Endothelial cell of umbilical vein (primary cell): Measurements from ENCODE around the gene RAB8B. TPM values are rescaled to one million over a fixed set of nuclear protein-coding genes. Genes with fewer than 3 reads are reported as not detected.
A peak's percentile ranks its signal among the peaks of the same experiment; 100 is the strongest.

Experiments
- BruUV-seq: library from RNA; stranded (reverse); fragments of 400-500 nt; replicated peaks from 2 replicates; lab custom pipeline; 2021; lab: Mats Ljungman, UMichigan
- CTCF ChIA-PET: fragments of 300-600, 350-600 bp; sonication (Branson Sonifier 250); formaldehyde crosslinking; loops from one replicate; lab custom pipeline; 2021; ENCODE audit warnings: antibody characterized with exemption, inconsistent platforms; lab: Charles Lee
- POLR2A ChIA-PET: fragments of 300-600, 350-600 bp; sonication (Branson Sonifier 250); formaldehyde crosslinking; loops from one replicate; lab custom pipeline; 2021; ENCODE audit warnings: antibody characterized with exemption, inconsistent platforms; lab: Charles Lee
- DNase-seq: peaks from one replicate; pipeline ENCODE4 v3.0.0-alpha.2; 2011; ENCODE audit warnings: low read depth, low spot score
- FAIRE-seq: peaks from 2 replicates; lab custom pipeline; 2011; peaks lifted over from hg19 to GRCh38; lab: Jason Lieb, UNC
- H2AFZ ChIP-seq: 2 replicates; pipeline ENCODE4 v1.6.0; 2012; ENCODE audit warnings: low read depth, low read length, control low read depth, inconsistent platforms
- H3K27ac ChIP-seq: 2 replicates; pipeline ENCODE4 v1.5.1; 2011; ENCODE audit warnings: low read depth, mild to moderate bottlenecking, control low read depth, low read length, moderate library complexity; ENCODE audit not compliant: insufficient read depth
- H3K27me3 ChIP-seq, 2 experiments: 2 replicates each; pipeline versions ENCODE4 v1.6.0 to v1.6.1; 2011; ENCODE audit warnings: low read length in 2 of 2, mixed read lengths in 1 of 2; ENCODE audit not compliant: control insufficient read depth in 2 of 2, insufficient read depth in 2 of 2
- H3K36me3 ChIP-seq, 2 experiments: 2 replicates in 1 of 2; 3 replicates in 1 of 2; pipeline ENCODE4 v1.5.1; 2011; ENCODE audit warnings: low read length in 2 of 2, mild to moderate bottlenecking in 1 of 2, moderate library complexity in 1 of 2; ENCODE audit not compliant: control insufficient read depth in 2 of 2, insufficient read depth in 2 of 2; ENCODE audit errors: extremely low read depth in 1 of 2
- H3K4me1 ChIP-seq: 3 replicates; pipeline ENCODE4 v1.5.1; 2011; ENCODE audit warnings: mild to moderate bottlenecking, low read length; ENCODE audit not compliant: control insufficient read depth, insufficient read depth; ENCODE audit errors: extremely low read depth
- H3K4me2 ChIP-seq: 2 replicates; pipeline ENCODE4 v1.6.1; 2011; ENCODE audit warnings: low read length, control low read depth, mixed read lengths; ENCODE audit not compliant: insufficient read depth
- H3K4me3 ChIP-seq, 3 experiments: fragments of 200-600 bp in 1 of 3; sonication (generic), shearing (Covaris generic) in 1 of 3; replicated peaks in 1 of 3; 2 replicates each; pipeline ENCODE4 v1.5.1; 2011 to 2016; ENCODE audit warnings: control low read depth in 3 of 3, low read length in 3 of 3, mild to moderate bottlenecking in 2 of 3, inconsistent platforms in 1 of 3, low read depth in 1 of 3, moderate library complexity in 1 of 3; ENCODE audit not compliant: insufficient read depth in 1 of 3
- H3K79me2 ChIP-seq: 2 replicates; pipeline ENCODE4 v1.6.0; 2012; ENCODE audit warnings: low read length, inconsistent platforms; ENCODE audit not compliant: control insufficient read depth, insufficient read depth
- H3K9ac ChIP-seq: replicated peaks from 2 replicates; pipeline ENCODE3; 2011; ENCODE audit warnings: low read length, control low read depth; ENCODE audit not compliant: insufficient read depth; ENCODE audit errors: extremely low read depth
- H3K9me1 ChIP-seq: replicated peaks from 3 replicates; pipeline ENCODE4 v1.6.0; 2011; ENCODE audit warnings: mild to moderate bottlenecking, low read length; ENCODE audit not compliant: control insufficient read depth, insufficient read depth; ENCODE audit errors: extremely low read depth
- H3K9me3 ChIP-seq: replicated peaks from 2 replicates; pipeline ENCODE4 v1.5.1; 2012; ENCODE audit warnings: low read length, inconsistent platforms; ENCODE audit not compliant: control insufficient read depth, insufficient read depth
- H4K20me1 ChIP-seq: replicated peaks from 2 replicates; pipeline ENCODE3; 2011; ENCODE audit warnings: mild to moderate bottlenecking, low read length; ENCODE audit not compliant: control insufficient read depth, insufficient read depth; ENCODE audit errors: extremely low read depth
- EZH2 ChIP-seq: IDR thresholded peaks from 2 replicates; pipeline ENCODE4 v1.6.1; 2012; ENCODE audit warnings: borderline replicate concordance, low read depth, mild to moderate bottlenecking, moderate library complexity, low read length, inconsistent platforms; ENCODE audit not compliant: severe bottlenecking
- FOS ChIP-seq: IDR thresholded peaks from 2 replicates; pipeline ENCODE4 v1.6.1; 2011; ENCODE audit warnings: mild to moderate bottlenecking, low read length, moderate library complexity, borderline replicate concordance; ENCODE audit not compliant: insufficient read depth
- GATA2 ChIP-seq: IDR thresholded peaks from 2 replicates; pipeline ENCODE4 v1.7.0; 2011; ENCODE audit warnings: low read depth, mild to moderate bottlenecking, moderate library complexity, mixed read lengths, low read length; ENCODE audit not compliant: insufficient read length, insufficient read depth
- JUN ChIP-seq: IDR thresholded peaks from 2 replicates; pipeline ENCODE4 v1.6.1; 2011; ENCODE audit warnings: borderline replicate concordance, low read depth; ENCODE audit not compliant: insufficient read length, insufficient read depth
- MYC ChIP-seq: IDR thresholded peaks from one replicate; pipeline ENCODE4 v1.6.1; 2011; ENCODE audit warnings: mild to moderate bottlenecking, low read depth, low read length
- POLR2A ChIP-seq: IDR thresholded peaks from 2 replicates; pipeline ENCODE4 v1.6.1; 2012; ENCODE audit warnings: low read depth, mild to moderate bottlenecking, control low read depth, low read length
- POLR2AphosphoS5 ChIP-seq: IDR thresholded peaks from 2 replicates; pipeline ENCODE4 v1.6.1; 2012; ENCODE audit warnings: low read depth, mild to moderate bottlenecking, control low read depth, low read length, moderate library complexity; ENCODE audit not compliant: insufficient read depth
- dilution Hi-C: fragments of 300-500 bp; cut with MboI; formaldehyde crosslinking; loops from one replicate; pipeline ENCODE4 v1.15.0; 2019; ENCODE audit warnings: low sequenced_read_pairs; ENCODE audit not compliant: extremely low pct_ligation_motif_present
- intact Hi-C: fragments of 100-400 bp; cut with micrococcal nuclease; formaldehyde crosslinking; loops from one replicate; pipeline ENCODE4 v1.10.0; 2022
- polyA plus RNA-seq, 4 experiments: library from polyadenylated mRNA; depleted of rRNA in 3 of 4; stranded (reverse) in 3 of 4; unstranded in 1 of 4; fragments of >200 nt; gene quantifications; 2 replicates each; pipeline versions ENCODE4 v1.2.1 to v1.2.3, GENCODE V29; 2011 to 2012; ENCODE audit warnings: missing spikeins in 1 of 4
- total RNA-seq: library from RNA; stranded (reverse); gene quantifications from 2 replicates; pipeline ENCODE4 v1.2.3, GENCODE V29; 2021
- TF ChIP-seq, protein P1 (sequence below), 2 donors: IDR thresholded peaks; 1 replicate in 1 of 2; 2 replicates in 1 of 2; pipeline ENCODE4 v1.5.1; 2011; ENCODE audit warnings: low read length in 2 of 2, mild to moderate bottlenecking in 2 of 2, moderate library complexity in 2 of 2, control low read depth in 1 of 2, inconsistent platforms in 1 of 2, low read depth in 1 of 2; ENCODE audit not compliant: insufficient read depth in 1 of 2; ENCODE audit errors: extremely low read depth in 1 of 2
- TF ChIP-seq, protein P2 (sequence below): IDR thresholded peaks from 2 replicates; pipeline ENCODE4 v1.6.1; 2011; ENCODE audit not compliant: insufficient read depth, insufficient read length

Gene RAB8B
- total and polyA plus RNA-seq, 2 donors (not counting 3 experiments of a cell fraction or from before 2014, with no cell fraction given), result 10.4 to 52.5 TPM

DNA sequence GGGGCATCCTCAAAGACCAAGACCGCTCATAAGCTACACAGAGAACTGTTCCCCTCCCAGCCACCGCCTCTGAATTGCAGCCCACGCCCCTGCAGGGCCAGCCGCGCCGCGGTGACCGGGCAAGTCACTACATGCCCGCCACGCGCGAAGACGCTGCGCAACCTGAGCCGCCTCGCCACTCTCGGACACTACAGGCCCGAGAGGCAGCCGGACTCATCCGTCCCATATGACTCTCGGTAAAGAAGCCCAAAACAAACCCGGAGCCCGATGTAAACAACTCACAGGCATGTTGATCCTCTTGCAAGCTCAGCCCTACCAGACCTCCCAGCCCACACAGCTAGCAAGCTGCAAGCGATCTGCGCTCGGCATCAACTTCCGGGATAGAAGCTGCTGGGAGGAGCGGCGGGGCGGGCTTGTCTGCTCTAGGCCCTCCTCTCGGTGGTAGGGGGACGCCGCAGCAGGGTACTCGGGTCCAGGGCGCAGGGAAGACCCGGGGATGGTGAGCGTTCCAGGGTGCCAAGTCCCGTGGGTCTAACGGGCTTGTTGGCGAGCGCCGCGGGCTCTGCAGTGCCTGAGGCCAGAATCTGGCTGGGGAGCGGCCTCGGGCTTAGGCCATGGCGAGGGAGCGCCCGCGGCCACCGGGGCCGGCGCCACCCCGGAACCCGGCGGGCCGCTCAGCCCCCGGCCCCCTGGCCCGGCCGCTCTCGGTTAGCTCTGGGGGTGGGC, 32.1 kb upstream of the RAB8B start, which contains the start of gene RPS27L:
RPS27L (minus strand) TSS at position 360 of the 726 bp plus-strand sequence; CDS start at position 288, 72 bp downstream.
- peak within 1 kb of the TSS; percentile 71 for H3K27ac ChIP-seq
- TF ChIP-seq, protein P1, sequence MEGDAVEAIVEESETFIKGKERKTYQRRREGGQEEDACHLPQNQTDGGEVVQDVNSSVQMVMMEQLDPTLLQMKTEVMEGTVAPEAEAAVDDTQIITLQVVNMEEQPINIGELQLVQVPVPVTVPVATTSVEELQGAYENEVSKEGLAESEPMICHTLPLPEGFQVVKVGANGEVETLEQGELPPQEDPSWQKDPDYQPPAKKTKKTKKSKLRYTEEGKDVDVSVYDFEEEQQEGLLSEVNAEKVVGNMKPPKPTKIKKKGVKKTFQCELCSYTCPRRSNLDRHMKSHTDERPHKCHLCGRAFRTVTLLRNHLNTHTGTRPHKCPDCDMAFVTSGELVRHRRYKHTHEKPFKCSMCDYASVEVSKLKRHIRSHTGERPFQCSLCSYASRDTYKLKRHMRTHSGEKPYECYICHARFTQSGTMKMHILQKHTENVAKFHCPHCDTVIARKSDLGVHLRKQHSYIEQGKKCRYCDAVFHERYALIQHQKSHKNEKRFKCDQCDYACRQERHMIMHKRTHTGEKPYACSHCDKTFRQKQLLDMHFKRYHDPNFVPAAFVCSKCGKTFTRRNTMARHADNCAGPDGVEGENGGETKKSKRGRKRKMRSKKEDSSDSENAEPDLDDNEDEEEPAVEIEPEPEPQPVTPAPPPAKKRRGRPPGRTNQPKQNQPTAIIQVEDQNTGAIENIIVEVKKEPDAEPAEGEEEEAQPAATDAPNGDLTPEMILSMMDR (IDR thresholded peaks at IDR 0.05; ENCODE audit: extremely low read depth in 1 of 2, insufficient read depth in 1 of 2, low read depth in 1 of 2, low read length in 2 of 2), result no peak
- no peak for TF ChIP-seq FOS
- TF ChIP-seq, protein P2, sequence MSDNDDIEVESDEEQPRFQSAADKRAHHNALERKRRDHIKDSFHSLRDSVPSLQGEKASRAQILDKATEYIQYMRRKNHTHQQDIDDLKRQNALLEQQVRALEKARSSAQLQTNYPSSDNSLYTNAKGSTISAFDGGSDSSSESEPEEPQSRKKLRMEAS, result peak; percentile 22
- TF ChIP-seq JUN, result no peak
- no peak for TF ChIP-seq EZH2
- peak; percentile 99 for TF ChIP-seq POLR2A
- peak; percentile 98 for TF ChIP-seq POLR2AphosphoS5
- TF ChIP-seq MYC, result peak; percentile 73
- TF ChIP-seq GATA2, result no peak
- H3K36me3 ChIP-seq, result peaks cover 4 to 10% of the 10 kb centered on the region in 2 experiments
- intact Hi-C loops (loop anchor here (1.0 to 5.0 kb wide), 6 partner anchors 32 to 130 kb away; partner anchors contain the start of genes APH1B, LACTB and RAB8B), dilution Hi-C loops (no loop called here)
- peaks cover 26% of the 10 kb centered on the region for H3K79me2 ChIP-seq
- no peaks in the 10 kb centered on the region for H4K20me1 ChIP-seq
- no peaks in the 10 kb centered on the region for H3K9me1 ChIP-seq
- BruUV-seq, result no TSS peak
- H3K4me1 ChIP-seq, result peaks cover 11% of the 10 kb centered on the region
- CTCF ChIA-PET, result interaction anchor here (0.9 to 2.2 kb wide), 9 partner anchors 9 to 245 kb away, joined by 3 to 8 read pairs (median 4); partner anchors contain the start of gene APH1B
- DNase-seq (peak; percentile 92), FAIRE-seq (peak; percentile 86)
- no peaks in the 10 kb centered on the region for H3K27me3 ChIP-seq
- POLR2A ChIA-PET, result interaction anchor here (0.5 to 1.4 kb wide), 11 partner anchors 8 to 230 kb away, joined by 3 to 9 read pairs (median 4); partner anchors contain the start of genes LACTB and RAB8B
- peak within 1 kb of the TSS; percentile 56 for H2AFZ ChIP-seq
- H3K4me2 ChIP-seq, result peak within 1 kb of the TSS; percentile 62
- peak within 1 kb of the TSS; percentile 81 for H3K9ac ChIP-seq
- H3K9me3 ChIP-seq, result no peaks in the 10 kb centered on the region
- peak within 1 kb of the TSS; percentile 54 to 98 (median 88) for H3K4me3 ChIP-seq
